ENCODE measurements around the gene ARHGAP32.

ARHGAP32 gene

DNA sequence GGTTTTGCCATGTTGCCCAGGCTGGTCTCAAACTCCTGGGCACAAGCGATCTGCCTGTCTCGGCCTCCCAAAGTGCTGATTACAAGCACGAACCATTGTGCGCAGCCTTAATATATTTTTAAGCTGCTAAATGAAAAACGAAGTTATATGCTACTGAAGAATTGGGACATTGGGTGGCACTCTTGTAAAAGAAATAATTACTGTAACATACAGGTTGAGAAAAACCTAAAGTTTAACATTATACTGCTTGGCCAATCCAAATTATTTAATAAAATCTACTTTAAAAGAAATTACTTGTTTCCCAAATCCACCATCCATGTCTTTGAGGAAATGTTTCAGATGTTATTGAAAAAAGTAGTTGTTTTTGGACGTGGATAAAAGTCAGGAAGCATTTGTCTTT is 37.9 kb upstream of the ARHGAP32 start:
- TF ChIP-seq, protein P1, sequence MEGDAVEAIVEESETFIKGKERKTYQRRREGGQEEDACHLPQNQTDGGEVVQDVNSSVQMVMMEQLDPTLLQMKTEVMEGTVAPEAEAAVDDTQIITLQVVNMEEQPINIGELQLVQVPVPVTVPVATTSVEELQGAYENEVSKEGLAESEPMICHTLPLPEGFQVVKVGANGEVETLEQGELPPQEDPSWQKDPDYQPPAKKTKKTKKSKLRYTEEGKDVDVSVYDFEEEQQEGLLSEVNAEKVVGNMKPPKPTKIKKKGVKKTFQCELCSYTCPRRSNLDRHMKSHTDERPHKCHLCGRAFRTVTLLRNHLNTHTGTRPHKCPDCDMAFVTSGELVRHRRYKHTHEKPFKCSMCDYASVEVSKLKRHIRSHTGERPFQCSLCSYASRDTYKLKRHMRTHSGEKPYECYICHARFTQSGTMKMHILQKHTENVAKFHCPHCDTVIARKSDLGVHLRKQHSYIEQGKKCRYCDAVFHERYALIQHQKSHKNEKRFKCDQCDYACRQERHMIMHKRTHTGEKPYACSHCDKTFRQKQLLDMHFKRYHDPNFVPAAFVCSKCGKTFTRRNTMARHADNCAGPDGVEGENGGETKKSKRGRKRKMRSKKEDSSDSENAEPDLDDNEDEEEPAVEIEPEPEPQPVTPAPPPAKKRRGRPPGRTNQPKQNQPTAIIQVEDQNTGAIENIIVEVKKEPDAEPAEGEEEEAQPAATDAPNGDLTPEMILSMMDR (IDR thresholded peaks at IDR 0.05; ENCODE audit: extremely low read depth, insufficient read depth, missing control alignments) = no peak
- in situ Hi-C loops (cut with MboI; ENCODE audit: low pct_unique_long_range_greater_than_20kb, low sequenced_read_pairs, unreplicated experiment) = no loop called here
- DNase-seq (ENCODE audit: low spot score) = no peak

DNA sequence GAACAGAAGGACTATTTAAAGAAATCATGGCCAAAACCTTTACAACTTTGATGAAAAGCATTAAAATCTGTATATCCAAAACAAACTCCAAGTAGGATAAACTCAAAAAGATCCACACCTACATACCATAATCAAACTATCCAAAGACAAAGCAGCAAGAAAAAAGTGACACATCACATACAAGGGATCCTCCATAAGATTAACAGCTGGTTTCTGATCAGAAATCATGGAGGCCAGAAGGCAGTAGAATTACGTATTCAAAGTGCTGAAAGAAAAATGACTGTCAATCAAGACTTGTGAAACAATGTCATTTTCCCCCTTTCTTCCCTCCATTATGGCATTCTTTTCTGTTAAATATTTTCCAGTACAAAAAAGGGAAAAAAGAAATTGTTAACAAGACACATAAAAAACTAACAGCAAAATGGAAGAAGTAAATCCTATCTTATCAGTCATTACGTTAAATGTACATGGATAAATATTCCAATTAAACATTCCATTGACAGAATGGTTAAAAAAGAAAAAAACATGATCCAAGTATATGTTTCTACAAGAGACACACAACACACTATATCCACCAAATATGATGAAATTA is 34.2 kb upstream of the ARHGAP32 start:
- TF ChIP-seq, protein P1 (IDR thresholded peaks at IDR 0.05; ENCODE audit: extremely low read depth, insufficient read depth, missing control alignments) = no peak
- no peak for DNase-seq (ENCODE audit: low spot score)
- in situ Hi-C loops (cut with MboI; ENCODE audit: low pct_unique_long_range_greater_than_20kb, low sequenced_read_pairs, unreplicated experiment) = no loop called here

DNA sequence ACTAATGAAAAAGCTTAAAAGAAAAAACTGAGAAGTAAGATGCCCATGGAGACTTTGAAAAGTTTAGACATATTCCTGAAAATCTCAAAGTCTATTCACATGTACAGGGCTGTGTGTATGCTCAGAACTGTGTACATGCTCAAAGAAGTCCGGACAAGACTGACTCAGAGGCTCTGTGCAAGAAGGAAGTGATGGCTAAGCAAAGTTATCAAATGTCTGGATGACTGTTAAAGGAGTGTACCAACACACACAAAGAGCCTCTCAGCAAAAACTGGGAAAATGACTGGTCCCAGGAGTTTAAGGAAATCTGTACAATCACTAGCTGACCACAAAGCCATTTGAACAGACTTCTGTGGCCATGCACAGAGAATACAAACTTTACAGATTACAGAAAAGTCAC is 33.1 kb upstream of the ARHGAP32 start:
- no peak for DNase-seq (ENCODE audit: low spot score)
- in situ Hi-C loops (cut with MboI; ENCODE audit: low pct_unique_long_range_greater_than_20kb, low sequenced_read_pairs, unreplicated experiment) = no loop called here
- TF ChIP-seq, protein P1 (IDR thresholded peaks at IDR 0.05; ENCODE audit: extremely low read depth, insufficient read depth, missing control alignments) = no peak

DNA sequence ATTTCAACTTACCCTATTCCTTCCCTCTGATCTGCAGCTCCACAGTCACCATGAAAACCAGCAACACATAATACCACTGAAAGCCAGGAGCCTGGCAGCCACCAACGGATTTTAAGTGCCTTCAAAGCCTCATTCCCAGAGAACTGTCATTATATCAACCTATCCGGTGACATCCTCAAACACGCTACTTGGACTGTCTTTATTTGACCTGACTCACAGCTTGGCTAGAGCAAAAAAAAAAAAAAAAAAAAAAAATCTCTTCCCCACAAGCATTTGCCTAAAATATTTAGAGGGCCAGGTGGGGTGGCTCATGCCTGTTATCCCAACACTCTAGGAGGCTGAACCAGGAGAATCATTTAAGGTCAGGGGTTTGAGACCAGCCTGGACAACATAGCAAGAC is 32.4 kb upstream of the ARHGAP32 start:
- no peak for DNase-seq (ENCODE audit: low spot score)
- in situ Hi-C loops (cut with MboI; ENCODE audit: low pct_unique_long_range_greater_than_20kb, low sequenced_read_pairs, unreplicated experiment) = no loop called here
- TF ChIP-seq, protein P1 (IDR thresholded peaks at IDR 0.05; ENCODE audit: extremely low read depth, insufficient read depth, missing control alignments) = no peak

DNA sequence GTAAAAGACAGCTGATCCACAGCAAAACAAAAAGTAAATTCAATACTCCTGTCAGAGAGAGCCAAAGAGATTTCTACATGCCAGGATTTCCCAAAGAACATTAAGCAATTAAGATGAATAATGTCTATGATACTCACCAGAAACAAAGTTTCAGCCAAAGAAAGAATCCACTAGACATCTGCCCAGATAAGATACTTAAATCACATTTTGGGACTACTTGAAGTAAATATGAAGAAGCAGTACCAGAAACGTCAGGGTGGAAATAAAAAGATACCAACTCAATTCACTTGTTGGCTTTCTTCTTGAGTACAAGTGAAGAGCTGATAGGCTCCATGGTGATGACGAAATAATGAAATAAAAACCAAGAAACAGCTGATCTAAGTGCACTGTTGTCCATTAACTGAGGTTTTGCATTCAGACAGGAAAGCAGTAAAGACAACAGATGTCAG is 31.6 kb upstream of the ARHGAP32 start:
- TF ChIP-seq, protein P1 (IDR thresholded peaks at IDR 0.05; ENCODE audit: extremely low read depth, insufficient read depth, missing control alignments) = no peak
- in situ Hi-C loops (cut with MboI; ENCODE audit: low pct_unique_long_range_greater_than_20kb, low sequenced_read_pairs, unreplicated experiment) = no loop called here
- DNase-seq (ENCODE audit: low spot score) = no peak

DNA sequence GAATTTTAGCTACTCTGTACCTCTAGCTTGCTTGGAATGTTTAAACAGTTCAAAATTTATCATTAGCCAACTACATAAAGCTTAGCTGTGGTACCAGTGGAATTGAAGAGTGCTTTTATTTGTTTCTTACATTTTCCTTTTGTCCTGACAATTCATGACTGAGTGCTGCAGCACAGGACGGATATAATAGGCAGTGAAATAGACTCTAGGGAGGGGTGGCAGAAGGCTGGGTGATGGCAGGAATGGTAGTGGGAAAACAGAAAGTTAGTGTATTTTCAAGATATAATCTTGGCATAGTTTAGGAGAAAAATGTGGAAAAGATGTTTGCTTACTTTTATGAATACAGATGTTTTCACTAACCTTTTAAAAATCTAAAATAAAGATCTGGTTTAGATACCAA is 31.1 kb upstream of the ARHGAP32 start:
- in situ Hi-C loops (cut with MboI; ENCODE audit: low pct_unique_long_range_greater_than_20kb, low sequenced_read_pairs, unreplicated experiment) = no loop called here
- no peak for DNase-seq (ENCODE audit: low spot score)
- TF ChIP-seq, protein P1 (IDR thresholded peaks at IDR 0.05; ENCODE audit: extremely low read depth, insufficient read depth, missing control alignments) = no peak
